Trophoblast cell (in vitro differentiated cells and primary cell): ENCODE data around the gene LMAN2.
"Not testable (repeated sequence)": the region's sequence is repeated elsewhere in the genome, so short reads cannot be mapped to it uniquely, and the experiment has no call there.

Experiments
- DNase-seq, 2 donors: peaks; one replicate each; pipeline ENCODE4 v3.0.0-alpha.2; 2016
- H2AFZ ChIP-seq: 2 replicates; pipeline ENCODE4 v1.6.1; 2013; ENCODE audit warnings: low read length, moderate library complexity, mild to moderate bottlenecking; ENCODE audit not compliant: insufficient read depth, poor library complexity
- H2AK5ac ChIP-seq: 2 replicates; pipeline ENCODE4 v1.6.1; 2013; ENCODE audit warnings: mild to moderate bottlenecking, low read length
- H2BK120ac ChIP-seq: 2 replicates; pipeline ENCODE4 v1.6.1; 2013; ENCODE audit warnings: low read length, mild to moderate bottlenecking, moderate library complexity; ENCODE audit not compliant: insufficient read depth, poor library complexity
- H2BK12ac ChIP-seq: 2 replicates; pipeline ENCODE4 v1.6.1; 2013; ENCODE audit warnings: mild to moderate bottlenecking, low read length, moderate library complexity
- H2BK5ac ChIP-seq: 2 replicates; pipeline ENCODE4 v1.6.1; 2013; ENCODE audit warnings: low read length, low read depth, moderate library complexity, mild to moderate bottlenecking; ENCODE audit not compliant: poor library complexity
- H3K14ac ChIP-seq: 2 replicates; pipeline ENCODE4 v1.6.1; 2013; ENCODE audit warnings: mild to moderate bottlenecking, low read length
- H3K18ac ChIP-seq: 2 replicates; pipeline ENCODE4 v1.6.1; 2013; ENCODE audit warnings: mild to moderate bottlenecking, low read length
- H3K23ac ChIP-seq: 2 replicates; pipeline ENCODE4 v1.6.1; 2013; ENCODE audit warnings: low read length
- H3K27ac ChIP-seq: 2 replicates; pipeline ENCODE4 v1.5.1; 2013; ENCODE audit warnings: low read depth, mild to moderate bottlenecking, inconsistent platforms, low read length, moderate library complexity
- H3K27me3 ChIP-seq: 2 replicates; pipeline ENCODE4 v1.6.1; 2013; ENCODE audit warnings: inconsistent platforms, mild to moderate bottlenecking, low read length, moderate library complexity; ENCODE audit not compliant: insufficient read depth
- H3K36me3 ChIP-seq, 2 experiments: 1 replicate in 1 of 2; 2 replicates in 1 of 2; pipeline ENCODE4 v1.6.1; 2013; ENCODE audit warnings: low read length in 2 of 2, mild to moderate bottlenecking in 2 of 2, moderate library complexity in 1 of 2; ENCODE audit not compliant: insufficient read depth in 2 of 2, control insufficient read depth in 1 of 2
- H3K4ac ChIP-seq: 2 replicates; pipeline ENCODE4 v1.6.1; 2013; ENCODE audit warnings: low read depth, mild to moderate bottlenecking, low read length, moderate library complexity
- H3K4me1 ChIP-seq, 2 experiments: 1 replicate in 1 of 2; 2 replicates in 1 of 2; pipeline ENCODE4 v1.6.1; 2013; ENCODE audit warnings: low read length in 2 of 2, mild to moderate bottlenecking in 2 of 2, moderate library complexity in 1 of 2; ENCODE audit not compliant: insufficient read depth in 2 of 2, control insufficient read depth in 1 of 2
- H3K4me2 ChIP-seq: 2 replicates; pipeline ENCODE4 v1.6.1; 2013; ENCODE audit warnings: inconsistent platforms, mild to moderate bottlenecking, low read length, moderate library complexity
- H3K4me3 ChIP-seq: 2 replicates; pipeline ENCODE4 v1.5.1; 2013; ENCODE audit warnings: mild to moderate bottlenecking, low read depth, low read length, inconsistent platforms
- H3K79me1 ChIP-seq: one replicate; pipeline ENCODE4 v1.6.1; 2013; ENCODE audit warnings: low read length
- H3K79me2 ChIP-seq: 2 replicates; pipeline ENCODE4 v1.6.1; 2013; ENCODE audit warnings: low read length, mild to moderate bottlenecking; ENCODE audit not compliant: control insufficient read depth, insufficient read depth, poor library complexity
- H3K9ac ChIP-seq: 2 replicates; pipeline ENCODE4 v1.6.1; 2013; ENCODE audit warnings: mild to moderate bottlenecking, low read length
- H3K9me3 ChIP-seq: 2 replicates; pipeline ENCODE4 v1.6.1; 2013; ENCODE audit warnings: low read depth, mild to moderate bottlenecking, control low read depth, inconsistent platforms, low read length; ENCODE audit not compliant: insufficient read depth
- H4K12ac ChIP-seq: 2 replicates; pipeline ENCODE4 v1.6.1; 2013; ENCODE audit warnings: low read depth, mild to moderate bottlenecking, low read length, moderate library complexity
- H4K8ac ChIP-seq: 2 replicates; pipeline ENCODE4 v1.6.1; 2013; ENCODE audit warnings: low read depth, mild to moderate bottlenecking, low read length, moderate library complexity
- H4K91ac ChIP-seq: one replicate; pipeline ENCODE4 v1.6.1; 2013; ENCODE audit warnings: low read depth, mild to moderate bottlenecking, low read length, moderate library complexity
- WGBS: extraction: QIAGEN DNeasy Blood & Tissue Kit; methylation state at CpG from one replicate; pipeline ENCODE4 v1.1.7; 2013; ENCODE audit warnings: missing lambda C conversion rate; ENCODE audit not compliant: insufficient read length, insufficient coverage; ENCODE audit errors: extremely low coverage; 5-methylcytosine and 5-hydroxymethylcytosine counted together

LMAN2 gene

DNA sequence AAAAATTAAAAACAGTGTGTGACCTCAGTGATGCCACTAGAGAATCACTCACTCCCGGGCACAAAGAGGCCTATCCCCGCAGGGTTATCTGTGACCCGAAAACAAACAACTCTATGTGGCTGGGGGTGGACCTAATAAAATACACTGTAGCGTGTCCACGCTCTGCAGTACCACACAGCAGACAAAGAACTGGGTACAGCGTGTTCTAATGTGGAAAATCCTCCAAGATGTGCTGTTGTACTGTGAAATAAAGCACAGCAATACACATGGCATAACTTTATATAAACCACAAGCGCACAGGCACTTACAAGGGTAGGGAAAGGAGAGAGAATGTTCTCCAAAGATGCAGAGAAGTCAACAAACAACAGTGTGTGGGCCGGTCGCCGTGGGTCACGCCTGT lies 24.6 kb upstream of the LMAN2 start:
- no peak overlapping the region for H2BK12ac ChIP-seq
- no peak overlapping the region for H3K9ac ChIP-seq
- H4K12ac ChIP-seq, result no peak overlapping the region
- DNase-seq, result no peak
- H3K4me1 ChIP-seq, result peaks cover 5% of the 10 kb centered on the region in 2 experiments
- no peaks in the 10 kb centered on the region for H3K9me3 ChIP-seq
- no peak overlapping the region for H4K8ac ChIP-seq
- no peaks in the 10 kb centered on the region for H3K36me3 ChIP-seq
- no peak overlapping the region for H3K4ac ChIP-seq
- no peak overlapping the region for H3K23ac ChIP-seq
- H2BK120ac ChIP-seq, result no peak overlapping the region
- peaks cover 4% of the 10 kb centered on the region for H3K79me1 ChIP-seq
- no peak overlapping the region for H4K91ac ChIP-seq
- no peak overlapping the region for H2BK5ac ChIP-seq
- no peak overlapping the region for H2AFZ ChIP-seq
- H3K4me2 ChIP-seq, result no peak overlapping the region
- no peak overlapping the region for H3K18ac ChIP-seq
- no peaks in the 10 kb centered on the region for H3K27me3 ChIP-seq
- H2AK5ac ChIP-seq, result no peak overlapping the region
- H3K79me2 ChIP-seq, result peaks cover 3% of the 10 kb centered on the region
- WGBS, result no CpG with 5 or more reads among the region's 11 CpGs
- no peak overlapping the region for H3K27ac ChIP-seq
- H3K14ac ChIP-seq, result no peak overlapping the region
- H3K4me3 ChIP-seq, result no peak overlapping the region

DNA sequence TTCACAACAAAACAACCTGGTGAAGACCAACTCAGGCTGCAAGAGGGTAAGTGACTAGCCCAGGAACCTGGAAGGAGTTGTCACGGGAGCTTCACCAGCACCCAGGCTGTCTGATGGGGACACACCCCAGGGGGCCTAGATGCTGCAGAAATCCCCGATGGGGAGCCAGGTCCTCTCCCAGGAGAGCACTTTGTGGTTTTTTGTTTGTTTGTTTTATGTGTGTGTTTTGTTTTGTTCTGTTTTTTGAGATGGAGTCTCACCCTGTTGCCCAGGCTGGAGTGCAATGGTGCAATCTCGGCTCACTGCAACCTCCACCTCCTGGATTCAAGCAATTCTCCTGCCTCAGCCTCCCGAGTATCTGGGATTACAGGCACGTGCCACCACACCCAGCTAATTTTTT lies 24.0 kb upstream of the LMAN2 start:
- not testable (repeated sequence) for H4K91ac ChIP-seq, H2AFZ ChIP-seq, H3K4me1 ChIP-seq, H4K8ac ChIP-seq, H2BK5ac ChIP-seq, H3K4me2 ChIP-seq, H3K18ac ChIP-seq, H3K4me3 ChIP-seq, H3K9me3 ChIP-seq, H4K12ac ChIP-seq, DNase-seq, H3K79me2 ChIP-seq, H3K79me1 ChIP-seq, H2BK120ac ChIP-seq, H3K23ac ChIP-seq, H3K27me3 ChIP-seq, H2AK5ac ChIP-seq, H3K27ac ChIP-seq, H3K4ac ChIP-seq, H3K14ac ChIP-seq, H3K9ac ChIP-seq, H3K36me3 ChIP-seq, H2BK12ac ChIP-seq
- WGBS, result no CpG with 5 or more reads among the region's 5 CpGs

DNA sequence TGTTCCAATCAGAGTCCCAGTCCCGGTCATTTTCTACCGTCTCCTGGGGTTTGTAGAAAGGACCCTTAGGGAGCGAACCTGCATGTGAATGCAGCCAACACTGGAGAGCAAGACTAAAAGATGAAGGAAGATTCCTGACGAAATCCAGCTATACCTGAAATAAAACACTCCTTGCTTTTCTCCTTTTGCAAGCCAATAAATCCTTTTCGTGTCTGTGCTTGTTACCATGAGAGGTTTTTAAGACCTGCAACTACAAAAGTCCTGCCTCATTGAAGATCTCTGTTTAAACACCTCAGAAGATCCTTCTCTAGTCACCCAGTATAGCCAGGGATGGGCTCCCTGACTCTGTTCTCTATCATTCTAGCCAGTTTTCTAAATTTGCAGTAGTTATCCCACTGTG lies 22.7 kb upstream of the LMAN2 start:
- Histone ChIP-seq H3K9ac (no peak overlapping the region), H3K23ac (no peak overlapping the region), H3K36me3 (no peaks in the 10 kb centered on the region), H3K79me2 (peaks cover 4% of the 10 kb centered on the region), H3K27me3 (no peaks in the 10 kb centered on the region), H3K14ac (no peak overlapping the region), H3K4me1 (peaks cover 6% of the 10 kb centered on the region in 2 experiments), H2AFZ (no peak overlapping the region), H2BK5ac (no peak overlapping the region), H4K91ac (no peak overlapping the region), H3K18ac (no peak overlapping the region), H4K8ac (no peak overlapping the region), H3K4me3 (no peak overlapping the region), H3K9me3 (no peaks in the 10 kb centered on the region), H3K4ac (no peak overlapping the region), H3K79me1 (peaks cover 5% of the 10 kb centered on the region), H2BK12ac (no peak overlapping the region), H2BK120ac (no peak overlapping the region), H2AK5ac (no peak overlapping the region), H3K27ac (no peak overlapping the region), H3K4me2 (no peak overlapping the region), H4K12ac (no peak overlapping the region)
- DNase-seq, result no peak
- no CpG with 5 or more reads among the region's 5 CpGs for WGBS

DNA sequence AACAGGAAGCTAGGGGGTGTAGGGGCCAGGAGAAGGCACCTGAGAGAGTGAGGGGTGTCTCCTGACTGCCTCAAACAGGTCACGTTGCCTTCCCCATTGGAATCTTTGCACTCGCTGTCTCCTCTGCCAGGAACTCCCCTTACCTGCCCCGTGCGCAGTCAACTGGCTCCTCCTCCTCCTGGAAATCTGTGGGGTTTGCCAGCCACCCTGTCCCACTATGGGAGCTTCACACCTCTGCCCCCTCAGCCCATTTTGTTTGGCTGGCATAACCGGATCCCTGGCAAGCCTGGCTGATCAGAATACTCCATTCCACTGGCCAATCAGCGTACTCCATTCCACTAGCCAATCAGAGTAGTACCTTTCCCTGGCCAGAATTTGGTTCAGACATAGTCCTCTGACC lies 22.3 kb upstream of the LMAN2 start:
- H3K9ac ChIP-seq, result no peak overlapping the region
- H3K79me2 ChIP-seq, result peaks cover 4% of the 10 kb centered on the region
- no CpG with 5 or more reads among the region's 6 CpGs for WGBS
- H3K27me3 ChIP-seq, result no peaks in the 10 kb centered on the region
- H3K4me2 ChIP-seq, result no peak overlapping the region
- H3K23ac ChIP-seq, result no peak overlapping the region
- H3K4ac ChIP-seq, result no peak overlapping the region
- H4K91ac ChIP-seq, result no peak overlapping the region
- no peak overlapping the region for H2BK12ac ChIP-seq
- H3K14ac ChIP-seq, result no peak overlapping the region
- no peak for DNase-seq
- H3K18ac ChIP-seq, result no peak overlapping the region
- H3K27ac ChIP-seq, result no peak overlapping the region
- H2AFZ ChIP-seq, result no peak overlapping the region
- H4K12ac ChIP-seq, result no peak overlapping the region
- no peaks in the 10 kb centered on the region for H3K9me3 ChIP-seq
- H2BK5ac ChIP-seq, result no peak overlapping the region
- H3K4me1 ChIP-seq, result peaks cover 6% of the 10 kb centered on the region in 2 experiments
- no peak overlapping the region for H2BK120ac ChIP-seq
- H3K79me1 ChIP-seq, result peaks cover 5% of the 10 kb centered on the region
- H2AK5ac ChIP-seq, result no peak overlapping the region
- no peak overlapping the region for H4K8ac ChIP-seq
- no peak overlapping the region for H3K4me3 ChIP-seq
- no peaks in the 10 kb centered on the region for H3K36me3 ChIP-seq
